HG03039 (cell line): ENCODE data around the gene PCCA.
"Not testable (repeated sequence)": the region's sequence is repeated elsewhere in the genome, so short reads cannot be mapped to it uniquely, and the experiment has no call there.

Experiments used
- ATAC-seq: cut with Tn5 transposase; IDR thresholded peaks from one replicate; pipeline ENCODE4 v1.9.1; 2021; ENCODE audit warnings: mild to moderate bottlenecking, moderate library complexity; ENCODE audit not compliant: unreplicated experiment

The PCCA gene

DNA sequence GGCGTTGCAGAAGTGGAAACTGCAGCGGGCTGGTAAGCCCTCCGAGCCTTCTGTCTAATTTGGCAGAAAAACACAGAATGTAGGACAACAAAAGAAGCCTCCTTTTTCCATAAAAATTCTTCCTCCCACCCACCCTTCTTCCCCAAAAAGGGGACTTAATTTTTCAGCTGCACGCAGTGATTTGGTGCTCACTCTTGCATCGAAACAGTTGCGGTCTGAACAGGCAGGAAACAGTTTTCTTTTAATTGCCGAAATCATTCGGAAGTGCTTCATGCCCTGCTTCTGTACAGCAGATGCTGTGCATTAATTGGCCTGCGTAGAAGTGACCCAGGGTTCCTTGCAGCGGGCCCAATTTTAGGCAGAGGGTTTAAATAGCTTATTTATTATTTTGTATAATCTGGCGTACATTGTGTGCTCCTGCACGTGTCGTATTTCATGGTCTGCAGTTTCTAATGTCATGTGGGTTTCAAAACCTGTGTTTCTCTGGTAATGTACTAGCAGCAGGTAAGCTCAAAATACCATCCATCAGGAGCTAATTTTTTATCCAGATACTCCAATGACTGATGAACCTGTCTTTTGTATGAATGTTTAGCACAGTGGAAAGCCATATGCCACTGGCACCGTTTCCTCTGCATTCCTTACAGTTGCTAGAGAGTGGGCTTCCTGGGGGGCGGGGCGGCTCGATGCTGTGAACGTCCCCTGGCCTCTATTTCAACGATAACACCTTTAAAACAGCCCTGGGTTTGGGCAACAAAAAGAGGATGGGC, 433.1 kb downstream of the PCCA start:
- no peak for ATAC-seq

DNA sequence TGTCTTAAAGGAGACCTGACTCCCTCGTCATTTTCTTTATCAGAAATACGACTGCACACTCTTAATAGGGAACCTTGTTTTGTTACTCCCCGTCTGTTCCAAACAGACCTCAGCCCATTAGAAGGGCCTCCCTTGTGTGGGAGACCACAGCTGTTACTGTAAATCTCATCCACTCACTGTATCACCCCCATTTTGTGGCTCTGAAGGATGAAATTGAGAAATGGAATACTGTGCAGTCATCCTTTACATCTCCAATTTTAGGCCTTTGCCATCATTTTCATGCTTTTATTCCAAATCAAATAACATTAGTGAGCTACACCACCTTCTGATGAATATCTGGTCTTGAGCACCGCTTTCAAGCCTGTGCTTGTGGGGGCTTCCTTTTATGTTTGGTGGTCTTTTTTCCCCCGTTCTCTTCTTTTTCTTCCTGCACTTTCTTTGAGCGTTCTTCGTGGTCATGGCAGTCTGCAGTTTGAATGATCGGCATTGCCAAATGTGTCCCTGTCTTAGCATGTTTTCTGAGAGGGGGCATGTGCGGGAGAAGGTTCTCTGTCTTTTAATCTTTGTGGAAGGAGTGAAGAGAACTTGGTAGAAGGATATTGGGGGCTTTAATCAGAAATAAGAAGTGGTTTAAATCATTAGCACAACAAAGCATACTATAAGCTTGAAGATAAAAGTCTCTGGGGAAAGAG, 433.9 kb downstream of the PCCA start:
- no peak for ATAC-seq

DNA sequence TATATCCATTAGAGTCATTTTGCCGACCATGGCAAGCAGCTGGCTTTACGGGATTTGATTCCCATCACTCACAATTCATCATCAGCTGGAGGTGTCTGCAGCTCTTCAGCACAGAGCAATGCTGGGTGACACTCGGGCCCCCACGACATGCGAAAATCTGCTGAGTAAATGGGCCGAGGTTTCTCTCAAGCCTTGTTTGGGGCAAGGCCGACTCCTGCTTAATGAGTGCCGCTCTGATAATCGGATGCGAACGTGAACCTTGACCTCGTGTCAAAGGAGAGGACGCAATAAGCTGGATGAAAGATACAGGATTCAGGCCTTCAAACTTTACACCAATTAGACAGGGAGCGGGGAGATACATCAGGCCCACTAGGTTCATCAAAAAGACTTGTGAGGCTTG, 434.5 kb downstream of the PCCA start:
- ATAC-seq: no peak

DNA sequence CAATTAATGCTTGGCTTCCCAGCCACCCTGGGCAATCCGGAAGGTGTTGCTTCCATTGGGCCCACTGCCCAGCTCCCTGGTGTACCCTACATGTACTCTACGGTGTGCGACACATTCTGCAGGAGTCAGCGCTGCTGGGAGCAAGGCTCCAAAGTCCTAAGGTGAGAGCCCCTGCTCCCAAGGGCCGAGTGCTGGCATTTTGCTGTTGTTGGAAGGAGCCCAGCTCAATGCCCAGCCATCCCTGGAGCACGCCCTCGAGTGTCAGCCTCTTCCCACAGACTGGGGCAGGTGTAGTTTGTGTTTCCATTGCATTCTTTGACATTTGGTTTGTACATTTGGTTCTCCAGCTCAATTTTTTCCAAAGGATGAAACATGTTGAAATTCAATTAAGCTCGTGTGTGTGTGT, 435.1 kb downstream of the PCCA start:
- no peak for ATAC-seq

DNA sequence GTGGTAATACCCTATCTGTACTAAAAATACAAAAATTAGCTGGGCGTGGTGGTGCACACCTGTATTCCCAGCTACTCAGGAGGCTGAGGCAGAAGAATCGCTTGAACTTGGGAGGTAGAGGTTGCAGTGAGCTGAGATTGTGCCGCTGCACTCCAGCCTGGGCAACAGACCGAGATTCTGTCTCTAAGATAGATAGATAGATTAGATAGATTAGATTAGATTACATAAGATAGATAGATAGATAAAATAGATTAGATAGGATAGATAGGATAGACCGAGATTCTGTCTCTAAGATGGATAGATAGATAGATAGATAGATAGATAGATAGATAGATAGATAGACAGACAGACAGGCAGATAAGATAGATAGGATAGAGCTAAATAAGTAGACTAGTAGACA, 435.8 kb downstream of the PCCA start:
- ATAC-seq: not testable (repeated sequence)

DNA sequence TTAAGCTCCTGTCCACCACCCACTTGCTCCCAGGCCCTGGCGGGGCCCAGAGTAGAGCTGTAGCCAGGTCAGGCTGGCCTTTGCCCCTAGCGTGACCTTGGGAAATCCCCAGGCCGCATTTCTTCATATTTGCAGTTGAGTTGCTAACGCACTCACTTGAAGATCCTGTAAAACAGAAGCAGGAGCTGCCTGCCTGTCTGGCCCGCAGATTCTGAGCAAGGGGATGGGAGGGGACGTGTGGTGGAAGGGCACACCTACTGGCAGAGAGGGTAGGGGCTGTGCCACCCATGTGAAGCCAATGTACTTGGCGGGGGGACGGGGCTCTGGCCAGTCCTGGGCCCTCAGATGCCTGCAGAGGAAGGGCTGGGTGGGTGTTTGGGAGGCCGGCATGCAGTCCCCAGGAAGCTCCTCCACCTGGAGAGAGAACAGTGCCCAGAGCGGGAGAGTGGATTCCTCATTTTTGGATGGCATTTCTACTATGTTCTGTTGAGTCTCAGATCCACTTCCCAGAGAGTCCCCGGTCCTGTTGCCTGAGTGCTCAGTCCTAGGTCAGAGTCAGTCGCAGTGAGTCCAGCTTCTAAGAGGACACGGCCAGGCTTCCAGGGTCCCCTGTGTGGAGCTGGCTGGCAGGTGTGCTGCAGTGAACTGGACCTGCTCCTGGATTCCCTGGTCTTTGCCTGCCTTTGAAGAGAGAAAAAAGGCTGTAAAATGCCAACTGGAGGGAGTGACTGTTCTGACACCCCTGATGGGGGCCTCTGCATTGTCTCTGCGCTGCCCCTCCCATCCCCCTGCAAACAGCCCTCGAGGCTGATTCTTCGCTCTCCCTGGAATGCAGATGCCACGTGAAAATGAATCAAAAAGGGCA, 436.8 kb downstream of the PCCA start:
- ATAC-seq: no peak

DNA sequence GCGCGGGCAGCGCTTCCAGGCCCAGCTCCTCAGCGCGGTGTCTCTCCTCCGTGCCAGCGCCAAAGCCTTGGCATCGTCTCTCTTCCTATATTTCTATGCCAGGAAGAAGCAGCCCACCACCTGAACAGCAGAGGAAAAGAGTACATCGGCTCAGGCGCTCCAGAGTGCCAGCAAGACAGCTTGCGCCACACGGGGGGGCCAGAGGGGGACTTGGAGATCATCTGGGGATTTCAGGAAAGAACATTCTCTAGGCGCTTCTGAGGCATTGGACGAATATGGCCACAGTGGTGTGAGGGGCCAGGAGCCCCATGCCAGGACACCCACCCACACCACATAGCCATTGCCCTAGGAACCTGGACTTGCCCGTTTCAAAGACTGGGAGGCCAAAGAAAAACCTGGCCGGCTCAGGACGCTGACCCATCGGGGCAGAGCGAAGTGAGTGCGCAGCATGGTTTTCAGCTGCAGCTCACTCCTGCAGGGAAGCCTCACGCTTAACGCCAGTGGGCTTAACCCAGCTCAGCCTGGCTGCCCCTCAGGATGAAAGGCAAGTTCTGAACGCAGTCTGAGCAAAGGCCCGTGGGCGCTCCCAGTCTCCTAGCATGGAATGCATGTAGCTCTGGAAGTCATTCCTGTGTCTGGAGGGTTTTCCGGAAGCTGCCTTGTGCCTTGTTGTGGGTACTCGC, 437.6 kb downstream of the PCCA start:
- no peak for ATAC-seq

DNA sequence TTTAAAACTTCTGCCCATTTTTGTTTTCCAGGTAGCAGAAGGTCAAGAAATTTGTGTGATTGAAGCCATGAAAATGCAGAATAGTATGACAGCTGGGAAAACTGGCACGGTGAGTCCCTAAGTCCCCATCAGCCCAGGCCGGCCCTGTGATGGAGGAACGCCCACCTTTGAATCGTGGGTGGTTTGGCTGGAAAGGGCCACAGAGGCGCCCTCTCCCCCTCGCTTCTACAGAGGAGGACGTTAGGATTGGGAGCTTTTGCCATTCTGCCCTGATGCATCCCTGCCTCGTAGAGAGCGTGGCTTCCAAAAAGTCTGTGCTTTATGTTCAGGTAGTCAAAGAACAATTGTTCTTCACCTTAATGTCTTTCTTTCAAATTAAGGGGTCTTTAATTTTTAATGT, 438.8 kb downstream of the PCCA start:
- no peak for ATAC-seq

DNA sequence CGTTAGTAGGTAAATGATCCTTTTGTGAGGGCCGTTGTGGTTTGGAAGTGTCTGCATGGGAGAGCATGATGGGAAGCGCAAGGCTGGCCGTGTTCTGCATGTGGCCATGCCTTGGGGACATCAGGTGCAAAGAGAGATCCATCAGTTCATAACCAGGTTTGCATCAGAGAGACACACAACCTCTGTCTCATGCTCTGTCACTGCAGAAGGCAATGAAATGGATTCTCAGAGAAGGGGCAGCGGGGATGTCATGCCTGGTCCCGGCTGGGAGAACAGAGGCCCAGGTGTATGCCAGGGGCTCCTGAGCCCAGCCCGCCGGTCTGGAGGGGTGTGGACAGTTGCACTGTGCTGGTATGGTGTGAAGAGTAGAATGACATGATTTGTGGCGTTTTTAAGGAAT, 439.5 kb downstream of the PCCA start:
- ATAC-seq: no peak

DNA sequence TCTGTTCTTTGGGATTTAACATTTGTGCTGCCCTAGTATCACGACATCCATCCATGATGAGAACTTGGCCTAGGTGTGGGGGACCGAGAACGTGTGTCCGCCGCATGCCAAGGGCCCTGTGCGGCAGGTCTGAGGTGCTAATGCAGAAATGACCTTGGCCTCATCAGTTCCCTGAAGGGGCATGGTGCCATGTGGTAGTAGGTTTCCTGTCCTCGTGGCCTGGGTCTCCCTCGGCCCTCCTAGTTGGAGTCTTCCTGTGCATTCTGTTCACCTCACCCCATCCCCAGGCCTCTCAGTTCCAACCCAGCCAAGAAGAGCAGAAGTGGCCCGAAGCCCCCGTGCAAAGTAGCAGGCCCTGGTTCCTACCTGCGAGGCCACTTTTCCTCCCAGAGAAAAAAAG, 439.9 kb downstream of the PCCA start:
- no peak for ATAC-seq

DNA sequence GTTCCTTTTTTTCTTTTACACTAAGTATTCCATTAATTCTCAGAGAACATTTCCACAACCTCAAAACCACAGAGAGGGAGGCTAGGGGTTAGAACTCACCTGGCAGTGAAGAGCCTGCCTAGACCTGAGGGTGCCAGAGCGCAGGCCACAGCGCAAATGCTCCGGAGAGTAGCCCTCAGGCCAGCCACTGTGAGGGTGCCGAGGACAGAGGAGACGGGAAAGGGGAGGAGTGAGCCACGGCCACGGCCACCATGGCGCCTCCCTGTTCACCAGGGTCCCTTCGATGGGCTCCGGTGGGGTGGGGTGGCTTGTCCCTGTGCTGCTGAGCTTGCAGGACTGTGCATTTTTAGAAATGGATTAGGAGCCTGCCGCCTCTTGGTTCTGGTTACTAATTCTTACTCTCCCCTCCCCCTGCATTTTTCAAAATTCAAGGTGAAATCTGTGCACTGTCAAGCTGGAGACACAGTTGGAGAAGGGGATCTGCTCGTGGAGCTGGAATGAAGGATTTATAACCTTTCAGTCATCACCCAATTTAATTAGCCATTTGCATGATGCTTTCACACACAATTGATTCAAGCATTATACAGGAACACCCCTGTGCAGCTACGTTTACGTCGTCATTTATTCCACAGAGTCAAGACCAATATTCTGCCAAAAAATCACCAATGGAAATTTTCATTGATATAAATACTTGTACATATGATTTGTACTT, 440.9 kb downstream of the PCCA start:
- ATAC-seq: no peak

DNA sequence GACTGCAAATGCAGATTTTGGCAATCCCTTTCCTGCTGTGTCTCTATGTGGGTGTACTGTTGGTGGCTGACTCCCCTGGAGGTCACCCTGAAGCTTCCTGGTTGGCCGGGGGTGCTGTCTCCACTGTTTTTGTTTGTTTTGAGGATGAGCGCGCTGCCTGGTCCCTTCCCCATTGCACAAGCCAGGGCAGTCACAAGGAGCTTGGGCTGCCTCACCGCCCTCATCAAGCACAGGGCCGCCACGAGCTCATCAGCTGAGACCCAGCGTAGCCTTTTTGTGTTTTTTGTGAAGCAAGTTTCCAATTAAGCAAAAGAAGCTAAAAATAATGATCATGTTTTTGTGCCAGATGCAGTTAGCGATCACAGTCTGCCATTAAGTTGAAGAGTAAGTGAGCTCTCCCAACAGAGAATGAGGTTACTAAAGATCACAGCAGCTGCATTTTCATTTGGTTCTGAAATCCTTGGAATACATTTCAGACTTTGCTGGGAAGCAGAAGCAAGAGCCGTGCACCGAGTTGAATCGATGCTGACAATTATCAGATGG, 441.8 kb downstream of the PCCA start:
- ATAC-seq: no peak

DNA sequence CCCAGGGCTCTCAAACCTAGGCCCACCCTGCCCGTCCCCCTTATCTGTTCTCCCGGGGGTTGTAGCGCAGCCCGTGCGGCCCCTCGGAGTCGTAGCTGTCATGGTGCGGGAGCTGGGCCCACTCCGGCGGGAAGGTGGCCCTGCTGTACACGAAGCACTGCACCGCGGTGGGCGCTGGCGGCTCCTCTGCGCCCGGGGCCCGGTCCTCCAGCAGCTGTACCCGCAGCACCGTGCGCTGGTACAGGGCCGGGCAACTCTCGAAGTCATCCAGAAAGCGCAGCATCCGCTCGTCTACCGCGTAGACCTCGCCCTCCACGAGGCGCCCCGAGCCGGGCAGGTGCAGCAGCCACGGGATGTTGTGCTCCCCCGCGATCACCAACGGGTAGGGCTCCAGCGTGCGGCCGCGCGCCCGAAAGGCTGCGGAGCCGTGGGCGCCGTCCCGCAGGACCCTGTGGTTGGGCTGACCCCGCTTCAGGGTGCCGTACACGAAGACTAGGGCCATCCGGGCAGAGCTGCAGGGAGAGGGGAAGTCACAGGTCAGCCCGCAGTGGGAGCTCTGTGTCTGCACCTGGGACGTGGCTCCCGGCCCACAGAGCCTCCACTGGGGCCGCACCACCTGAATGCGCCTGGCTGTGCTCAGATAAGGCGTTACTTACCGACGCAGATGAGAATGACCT, 443.3 kb downstream of the PCCA start:
- no peak for ATAC-seq

DNA sequence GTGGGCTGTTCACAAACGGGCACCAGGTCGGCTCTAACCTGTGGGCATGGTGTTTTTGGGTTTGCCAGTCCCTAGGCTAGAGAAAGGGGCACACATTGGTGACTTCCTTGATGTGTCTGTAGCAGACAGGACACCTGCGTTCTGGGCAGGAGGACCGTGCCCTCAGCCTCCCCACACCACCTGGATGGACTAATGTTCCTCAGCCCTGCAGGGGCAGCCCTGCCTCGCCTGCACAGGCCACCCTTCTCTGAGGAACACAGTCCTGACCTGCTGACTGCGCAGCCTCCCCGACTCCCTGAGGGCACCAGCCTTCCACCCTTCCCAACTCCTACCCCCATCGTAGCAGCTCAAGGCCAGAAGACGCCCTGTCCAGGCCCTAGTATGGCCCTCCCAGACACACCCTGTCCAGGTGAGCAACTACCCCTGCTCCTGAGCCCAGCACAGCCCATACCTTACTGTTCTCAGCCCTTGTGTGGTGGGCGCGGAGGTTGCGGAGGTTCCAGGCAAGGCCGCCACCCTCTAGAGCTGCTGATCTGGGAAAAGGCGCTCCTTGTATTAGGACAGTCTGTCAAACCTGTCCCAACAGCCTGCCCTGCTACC, 444.0 kb downstream of the PCCA start:
- ATAC-seq: no peak

DNA sequence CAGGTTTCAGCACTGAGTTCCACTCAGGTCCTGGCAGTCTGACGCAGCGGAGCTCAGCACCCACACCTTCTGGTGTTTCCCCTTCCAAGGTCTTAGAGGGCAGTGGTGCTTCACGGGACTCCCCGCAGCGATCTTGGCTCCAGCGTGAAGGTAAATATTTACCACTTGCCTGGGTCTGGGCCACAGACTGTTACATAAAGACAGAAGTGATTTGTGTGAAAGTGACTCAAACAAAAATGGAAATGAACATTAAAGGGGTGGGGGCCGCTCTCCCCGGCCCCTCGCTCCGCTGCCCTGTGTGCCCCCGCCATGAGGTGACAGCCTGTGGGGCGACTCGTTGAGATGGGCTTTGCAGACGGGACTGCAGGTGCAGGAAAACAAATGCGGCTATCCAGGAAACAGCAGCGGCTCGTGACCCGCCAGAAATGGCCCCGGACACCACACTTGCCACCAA, 444.7 kb downstream of the PCCA start:
- no peak for ATAC-seq

DNA sequence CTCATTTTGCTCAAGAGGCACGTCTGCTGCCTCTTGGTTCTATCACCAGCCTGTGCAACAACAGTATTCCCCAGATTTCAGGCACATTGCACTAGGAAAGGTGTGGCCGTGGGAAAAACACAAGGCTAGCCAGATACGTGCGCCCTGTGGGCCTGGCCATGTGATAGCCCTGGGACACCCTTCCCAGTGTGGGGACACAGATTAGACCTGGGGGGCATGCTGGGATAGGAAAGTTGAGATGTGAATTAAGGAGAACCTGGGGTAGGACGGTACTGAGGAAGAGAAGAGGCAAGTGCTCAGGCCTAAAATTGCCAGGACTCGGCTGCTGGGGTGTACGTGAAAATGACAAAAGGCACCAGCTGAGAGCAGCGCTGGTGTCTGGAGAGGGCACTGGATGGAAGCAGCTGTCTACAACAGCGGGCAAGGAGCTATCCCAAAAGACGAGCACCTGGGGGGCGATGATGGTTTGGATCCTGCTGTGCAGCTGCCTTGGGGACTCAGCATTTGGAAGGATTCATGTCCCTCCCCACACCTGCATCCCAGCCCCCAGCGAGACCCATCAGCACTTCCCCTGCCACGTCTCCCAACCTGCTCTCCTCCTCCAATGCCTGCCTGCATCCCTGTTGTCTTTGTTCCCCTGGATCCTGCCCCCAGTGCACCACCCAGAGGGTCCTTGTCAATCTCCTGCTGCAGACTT, 445.4 kb downstream of the PCCA start:
- no peak for ATAC-seq

DNA sequence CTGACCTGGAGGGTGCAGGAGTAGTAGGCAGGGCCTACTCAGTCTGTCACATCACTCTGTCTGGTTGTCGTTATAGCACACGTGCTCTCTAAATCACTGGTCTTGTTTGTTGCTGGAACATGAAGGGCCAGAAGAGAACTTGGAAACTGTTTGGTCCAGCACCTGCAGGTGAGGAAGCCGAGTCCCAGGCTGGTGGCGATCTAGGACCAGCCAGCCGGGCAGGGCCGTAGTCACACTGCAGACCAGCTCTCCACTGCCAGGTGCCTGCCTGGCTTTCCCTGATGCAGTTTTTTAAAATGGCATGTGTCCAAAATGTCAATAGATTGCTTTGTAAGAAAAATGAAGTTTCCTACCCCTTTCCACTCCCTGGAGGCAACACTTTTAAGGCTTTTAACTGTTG, 446.0 kb downstream of the PCCA start:
- ATAC-seq: no peak

DNA sequence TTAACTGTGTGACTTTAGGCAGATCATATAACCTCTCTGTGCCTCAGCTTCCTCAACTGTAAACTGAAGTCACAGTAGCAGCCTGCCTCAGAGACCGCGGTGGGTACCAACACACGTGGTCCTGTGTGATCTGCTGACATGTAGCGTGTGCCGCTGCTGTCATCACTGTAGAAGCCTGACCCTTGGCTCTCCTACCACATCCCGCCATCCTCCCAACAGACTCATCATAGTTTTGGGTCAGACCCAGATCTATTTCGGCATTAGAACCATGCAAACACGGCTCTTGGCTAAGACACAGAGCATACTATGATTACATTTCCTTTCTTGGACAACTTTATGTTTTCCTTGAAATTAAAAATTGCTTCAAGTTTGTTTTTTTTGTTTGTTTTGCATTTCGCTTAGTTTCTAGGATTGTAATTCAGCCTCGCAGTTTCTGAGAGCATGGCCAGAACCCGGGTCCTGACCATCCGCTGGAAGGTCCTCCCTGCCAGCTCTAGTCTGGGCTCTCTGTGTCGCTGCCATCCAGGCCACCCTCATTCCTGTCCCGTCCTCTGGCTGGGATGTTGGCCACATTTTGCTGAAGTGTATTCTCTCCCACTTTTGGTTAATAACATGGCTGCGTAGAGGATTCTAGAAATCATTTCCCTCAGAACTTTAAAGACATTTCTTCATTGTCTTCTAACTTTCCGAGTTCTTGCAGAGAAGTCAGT, 446.7 kb downstream of the PCCA start:
- no peak for ATAC-seq
